Stimulated activated CD8-positive, alpha-beta memory T cell treated with anti-CD3 and anti-CD28 coated beads, Interleukin-12 subunit alpha, Interleukin-12 subunit beta, amount 100 ng/mL, for 1 hour (primary cell): ENCODE measurements around the gene ACTL8.

ENCODE experiments used
- DNase-seq: peaks from one replicate; pipeline ENCODE4 v3.0.0-alpha.2; 2020; ENCODE audit warnings: low read depth

Gene ACTL8

DNA sequence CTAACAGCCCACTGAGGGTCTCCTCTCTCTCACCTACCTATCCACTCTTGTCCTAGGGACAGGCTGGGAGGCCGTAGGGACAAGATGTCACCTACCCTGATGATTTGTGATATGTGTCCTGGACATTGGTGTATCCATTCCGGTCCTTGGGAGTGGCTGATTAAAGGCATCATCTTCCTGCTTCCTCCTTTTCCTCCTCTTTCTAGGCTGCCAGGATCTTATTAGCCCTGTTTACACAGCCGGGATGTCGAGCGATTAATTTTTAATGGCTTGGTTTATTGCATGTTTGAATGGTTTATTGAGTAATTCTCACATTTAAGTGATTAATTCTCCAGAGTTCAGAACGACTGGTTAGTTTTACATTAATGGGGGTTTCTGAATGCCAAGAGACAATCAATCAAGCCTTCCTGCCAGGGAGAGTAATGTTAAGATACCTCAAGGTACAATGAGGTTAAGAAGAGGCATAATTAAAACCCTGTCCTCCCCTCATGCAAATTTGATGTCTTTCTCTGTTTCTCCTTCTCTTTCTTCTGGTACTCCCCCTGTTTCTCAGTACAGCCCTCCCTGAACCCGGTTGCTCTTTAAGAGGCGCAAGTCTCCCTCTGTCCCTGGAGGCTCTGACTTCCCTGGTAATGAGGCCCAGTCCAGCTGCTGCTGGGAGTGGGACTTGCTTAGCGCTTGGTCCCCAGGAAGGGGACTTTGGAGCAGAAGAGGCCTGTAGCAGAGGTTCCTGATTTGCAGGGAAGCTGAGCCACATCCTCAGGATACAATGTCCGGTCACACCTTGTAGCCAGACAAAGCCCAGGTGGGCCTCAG, 50.9 kb downstream of the ACTL8 start:
- DNase-seq: no peak

DNA sequence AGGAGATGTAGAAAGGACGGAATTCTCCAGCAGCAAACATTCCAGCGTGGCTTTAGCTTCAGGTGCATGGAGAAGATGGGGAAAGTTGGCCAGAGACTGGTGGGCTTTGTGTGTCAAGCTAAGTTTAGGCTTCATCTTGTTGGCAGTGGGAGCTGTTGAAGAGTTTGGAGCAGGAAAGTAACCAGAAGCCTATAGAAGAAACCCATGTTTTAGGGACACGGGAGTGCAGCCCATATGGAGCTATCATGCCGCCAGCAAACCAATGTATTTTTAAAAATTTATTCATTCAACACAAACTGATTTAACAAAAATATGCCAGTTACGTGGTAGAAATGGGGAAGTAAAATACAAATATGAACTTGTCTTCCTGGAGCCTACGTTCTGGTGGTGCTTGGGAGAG, 53.7 kb downstream of the ACTL8 start:
- no peak for DNase-seq

DNA sequence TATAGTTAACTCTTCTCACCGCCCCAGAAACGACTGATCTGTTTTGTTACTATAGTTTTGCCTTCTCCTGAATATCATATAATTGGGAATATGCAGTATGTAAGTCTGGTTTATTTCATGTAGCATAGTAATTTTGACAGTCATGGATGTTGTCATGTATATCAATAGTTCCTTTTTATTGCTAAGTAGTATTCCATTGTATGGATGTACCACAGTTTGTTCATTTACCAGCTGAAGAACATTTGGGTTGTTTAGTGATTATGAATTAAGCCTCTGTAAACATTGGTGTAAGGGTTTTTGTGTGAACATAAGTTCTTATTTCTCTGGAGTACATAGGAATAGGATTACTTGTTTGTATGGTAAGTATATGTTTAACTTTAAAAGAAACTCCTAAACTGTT, 55.5 kb downstream of the ACTL8 start:
- DNase-seq: no peak

DNA sequence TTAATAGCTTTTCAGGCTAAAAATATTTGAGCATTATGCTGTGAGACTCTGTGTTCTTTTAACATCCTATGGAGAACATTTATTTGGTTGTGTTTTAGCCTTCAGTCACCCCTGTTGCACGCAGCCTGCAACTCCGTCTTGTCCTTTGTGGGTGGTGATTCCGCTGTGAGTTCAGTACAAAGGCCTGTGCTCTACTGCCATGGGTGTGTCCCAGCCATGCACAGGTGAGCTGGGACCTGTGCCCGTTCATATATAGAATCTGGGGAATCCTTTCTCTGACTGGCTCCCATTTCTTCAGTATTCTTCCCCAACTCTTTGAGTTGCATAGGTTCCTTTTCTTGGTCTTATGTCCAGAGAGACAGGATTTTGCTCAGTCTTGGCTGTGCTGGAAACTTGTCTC, 61.4 kb downstream of the ACTL8 start:
- DNase-seq: no peak

DNA sequence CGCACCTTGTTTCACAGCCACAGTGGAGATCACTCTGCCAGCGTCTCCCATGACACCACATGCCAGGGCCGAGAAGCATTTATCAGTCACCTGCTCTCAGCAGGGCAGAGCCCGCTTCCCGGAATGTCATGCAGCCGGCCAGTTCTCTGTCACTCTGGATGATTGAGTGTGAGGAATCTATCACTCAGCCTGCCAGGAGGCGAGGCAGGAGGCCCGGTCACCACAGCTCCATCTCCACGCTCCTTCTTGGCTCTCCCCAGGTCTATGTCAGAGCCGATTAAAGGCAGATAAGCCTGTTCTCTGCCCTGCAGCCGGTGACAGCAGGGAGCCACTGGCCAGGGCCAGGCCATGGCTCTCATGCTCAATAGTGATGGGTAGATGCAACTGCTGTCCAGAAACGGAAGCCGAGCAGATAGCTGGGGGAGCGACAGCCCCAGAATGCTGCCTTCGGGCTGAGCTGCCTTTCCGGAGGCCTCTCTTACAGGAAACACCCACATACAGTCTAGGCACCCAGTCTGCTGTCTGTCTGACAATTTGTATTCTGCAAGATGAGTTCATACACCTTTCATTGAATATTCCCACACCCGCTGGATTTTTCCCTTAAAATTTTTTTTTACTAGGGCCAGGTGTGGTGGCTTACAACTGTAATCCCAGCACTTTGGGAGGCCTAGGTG, 64.1 kb downstream of the ACTL8 start:
- DNase-seq: no peak

DNA sequence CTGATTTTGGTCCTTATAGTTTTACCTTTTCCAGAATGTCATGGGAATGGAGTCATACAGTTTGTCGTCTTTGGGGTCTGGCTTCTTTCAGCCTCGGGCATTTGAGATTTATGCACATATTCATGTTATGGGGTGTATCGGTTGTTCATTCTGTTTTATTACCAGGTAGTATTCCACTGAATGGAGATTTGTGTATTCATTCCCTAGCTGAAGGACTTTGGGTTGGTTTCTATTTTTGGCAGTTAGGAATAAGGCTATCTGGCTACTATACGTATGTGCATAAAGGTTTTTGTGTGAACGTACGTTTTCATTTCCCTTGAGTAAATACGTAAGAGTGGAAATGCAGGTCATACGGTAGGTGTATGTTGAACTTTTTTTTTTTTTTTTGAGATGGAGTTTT, 65.1 kb downstream of the ACTL8 start:
- no peak for DNase-seq

DNA sequence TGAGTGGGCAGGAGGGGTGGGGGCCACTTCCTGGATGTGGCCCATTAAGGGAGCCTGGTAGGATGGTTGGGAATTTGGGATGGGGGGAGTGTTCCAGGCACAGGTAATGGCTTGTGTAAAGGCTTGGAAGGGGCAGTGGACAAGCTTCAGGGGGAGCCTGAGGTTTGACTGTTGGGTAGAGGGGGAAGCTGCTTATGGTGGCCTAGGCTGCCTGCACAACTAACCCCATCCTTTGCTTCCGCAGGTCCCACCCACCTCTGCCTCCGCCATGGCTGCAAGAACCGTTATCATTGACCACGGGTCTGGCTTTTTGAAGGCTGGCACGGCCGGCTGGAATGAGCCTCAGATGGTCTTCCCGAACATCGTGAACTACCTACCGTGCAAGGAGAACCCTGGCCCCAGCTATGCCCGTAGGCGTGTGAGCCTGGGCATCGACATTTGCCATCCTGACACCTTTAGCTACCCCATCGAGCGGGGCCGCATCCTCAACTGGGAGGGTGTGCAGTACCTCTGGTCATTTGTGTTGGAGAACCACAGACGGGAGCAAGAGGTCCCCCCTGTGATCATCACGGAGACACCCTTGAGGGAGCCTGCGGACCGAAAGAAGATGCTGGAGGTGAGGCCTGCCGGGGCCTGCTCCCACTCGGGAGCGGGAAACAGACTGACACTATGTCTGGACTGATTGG, 67.8 kb downstream of the ACTL8 start:
- DNase-seq: no peak

DNA sequence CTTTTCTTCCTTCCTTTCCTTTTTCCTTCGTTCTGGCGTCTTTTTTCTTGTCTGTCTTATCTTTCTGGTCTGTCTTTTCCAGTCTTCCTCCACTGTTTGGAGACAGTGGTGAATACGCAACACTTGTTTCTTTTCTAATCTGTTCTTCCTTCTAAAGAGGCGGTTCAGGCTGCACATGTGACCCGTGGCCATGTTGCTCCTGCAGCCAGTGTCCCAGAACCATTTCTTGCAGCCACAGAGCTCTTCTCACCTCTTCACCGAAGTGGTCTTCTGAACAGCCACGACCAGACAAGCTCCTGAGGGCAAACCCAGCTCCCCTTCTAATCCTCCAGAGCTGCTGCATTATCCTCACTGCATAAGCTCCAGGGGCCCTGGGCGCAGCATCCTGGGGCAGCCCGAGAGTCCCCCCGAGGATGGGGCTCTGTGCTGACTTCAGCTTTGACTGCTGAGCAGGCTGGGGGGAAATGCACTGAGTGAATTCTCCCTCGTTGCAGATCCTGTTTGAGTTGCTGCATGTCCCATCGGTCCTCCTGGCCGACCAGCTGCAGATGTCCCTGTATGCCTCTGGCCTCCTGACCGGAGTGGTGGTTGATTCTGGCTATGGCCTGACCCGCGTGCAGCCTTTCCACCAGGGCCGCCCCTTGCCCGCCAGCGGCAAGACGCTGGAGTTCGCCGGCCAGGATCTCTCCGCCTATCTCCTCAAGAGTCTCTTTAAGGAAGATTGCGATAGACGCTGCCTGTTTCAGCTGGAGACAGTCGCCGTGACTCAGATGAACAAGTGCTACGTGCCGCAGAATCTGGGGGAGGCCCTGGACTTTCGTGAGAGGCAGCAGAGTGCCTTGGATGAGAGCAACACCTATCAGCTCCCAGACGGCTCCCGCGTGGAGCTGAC, 70.4 kb downstream of the ACTL8 start:
- DNase-seq: no peak

DNA sequence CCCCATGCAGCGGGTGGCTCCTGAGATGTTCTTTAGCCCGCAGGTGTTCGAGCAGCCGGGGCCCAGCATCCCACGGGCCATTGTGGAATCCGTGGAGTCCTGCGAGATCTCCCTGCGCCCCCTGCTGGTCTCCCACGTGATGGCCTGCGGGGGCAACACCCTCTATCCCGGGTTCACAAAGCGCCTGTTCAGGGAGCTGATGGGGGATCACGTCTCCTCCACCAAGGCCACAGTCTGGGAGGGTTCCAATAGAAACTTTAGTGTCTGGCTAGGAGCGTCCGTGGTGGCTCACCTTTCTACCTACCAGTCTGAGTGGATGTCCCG, 71.0 kb downstream of the ACTL8 start:
- no peak for DNase-seq

DNA sequence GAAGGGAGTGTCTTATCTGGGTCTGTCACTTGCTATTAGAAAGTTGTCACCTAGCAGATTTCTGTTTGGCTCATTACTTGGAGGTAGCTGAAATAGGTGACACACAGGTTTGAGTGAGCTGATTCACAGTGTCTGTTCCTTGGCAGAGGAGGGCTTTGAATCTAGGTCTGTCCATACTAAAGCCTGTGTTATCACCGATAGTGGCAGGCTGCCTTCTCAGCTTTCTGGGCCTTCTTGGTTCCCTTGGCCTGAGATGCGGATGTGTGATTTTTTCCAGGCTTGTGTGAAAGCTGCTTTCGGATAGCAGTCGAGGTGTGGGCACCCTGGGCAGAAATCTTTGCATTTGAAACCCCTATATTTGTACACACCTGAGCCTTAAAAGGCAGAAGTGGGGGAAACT, 73.9 kb downstream of the ACTL8 start:
- DNase-seq: no peak

DNA sequence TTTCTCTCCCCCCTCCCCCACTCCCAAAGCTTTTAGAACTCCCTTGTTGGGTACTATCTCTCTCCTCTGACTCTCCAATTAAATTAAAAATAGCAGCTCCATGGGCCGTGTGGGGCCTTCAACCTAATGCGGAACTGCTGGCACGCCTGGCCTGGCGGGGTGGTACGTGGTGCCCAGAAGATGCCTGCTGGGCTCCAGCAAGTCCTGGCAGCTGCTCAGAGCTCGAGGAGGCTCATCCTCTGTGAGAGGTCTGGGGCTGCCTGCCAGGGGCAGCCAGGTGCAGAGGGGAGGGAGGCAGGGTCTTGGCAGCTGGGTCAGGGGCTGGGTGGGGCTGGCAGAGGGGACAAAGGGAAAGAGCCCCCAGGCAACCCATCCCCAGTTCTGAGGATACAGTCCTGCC, 74.4 kb downstream of the ACTL8 start:
- no peak for DNase-seq

DNA sequence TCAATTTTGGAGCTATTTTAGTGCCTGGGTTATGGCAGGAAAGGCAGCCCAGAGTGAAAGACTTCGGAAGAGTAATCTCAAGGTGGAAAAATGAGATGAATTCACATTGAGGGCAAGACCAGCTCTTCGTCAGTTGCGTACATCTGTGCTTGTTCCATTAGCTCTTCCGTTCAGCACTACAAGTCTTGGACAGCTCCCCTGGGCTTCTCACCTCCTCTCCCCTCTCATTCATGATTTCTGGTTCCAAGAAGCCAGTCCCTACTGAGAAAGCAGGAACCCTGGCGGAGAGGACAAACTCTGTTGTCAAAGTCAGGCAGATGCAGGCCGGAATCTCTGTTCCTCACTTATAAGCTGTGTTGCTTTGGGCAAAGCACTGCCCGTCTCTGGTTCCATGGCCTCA, 76.5 kb downstream of the ACTL8 start:
- DNase-seq: no peak

DNA sequence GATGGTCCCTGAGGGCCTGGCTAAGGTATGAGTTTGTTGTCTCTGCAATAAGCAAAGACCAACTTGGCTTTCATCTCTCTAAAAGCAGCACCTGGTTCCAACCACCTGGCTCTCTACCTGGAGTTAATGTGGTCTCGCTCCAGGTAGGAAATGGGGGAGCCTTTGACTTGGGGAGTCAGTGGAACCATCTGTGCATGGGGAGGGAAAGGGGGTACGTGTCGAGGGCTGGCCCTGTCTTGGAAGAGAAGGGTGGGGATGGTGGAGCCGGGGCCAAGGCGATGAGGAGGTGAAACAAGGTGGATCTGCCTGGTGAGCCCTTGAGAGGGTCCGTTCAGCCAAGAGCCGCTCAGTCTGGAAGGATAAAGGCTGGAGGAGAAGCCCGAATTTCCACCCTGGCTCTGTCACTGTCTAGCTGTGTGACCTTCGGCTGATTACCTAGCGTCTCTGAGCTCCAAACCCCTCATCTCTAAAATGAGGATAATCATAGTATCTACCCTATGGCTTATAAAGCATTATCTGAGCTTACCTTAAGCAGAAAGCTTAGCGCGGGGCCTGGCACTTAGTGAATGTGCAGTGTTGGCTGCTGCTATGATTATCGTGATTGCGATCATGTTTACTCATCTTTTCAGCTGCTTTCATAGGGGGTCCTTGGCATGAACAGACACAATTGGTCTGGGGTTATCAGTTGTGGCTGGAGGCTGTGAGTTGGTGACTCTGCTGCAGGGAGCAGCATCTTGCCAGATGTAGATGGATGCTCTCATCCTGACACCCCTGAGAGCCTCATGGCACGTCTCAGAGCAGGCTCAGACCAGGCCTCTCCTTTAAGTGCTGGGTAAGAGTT, 78.7 kb downstream of the ACTL8 start:
- DNase-seq: no peak

DNA sequence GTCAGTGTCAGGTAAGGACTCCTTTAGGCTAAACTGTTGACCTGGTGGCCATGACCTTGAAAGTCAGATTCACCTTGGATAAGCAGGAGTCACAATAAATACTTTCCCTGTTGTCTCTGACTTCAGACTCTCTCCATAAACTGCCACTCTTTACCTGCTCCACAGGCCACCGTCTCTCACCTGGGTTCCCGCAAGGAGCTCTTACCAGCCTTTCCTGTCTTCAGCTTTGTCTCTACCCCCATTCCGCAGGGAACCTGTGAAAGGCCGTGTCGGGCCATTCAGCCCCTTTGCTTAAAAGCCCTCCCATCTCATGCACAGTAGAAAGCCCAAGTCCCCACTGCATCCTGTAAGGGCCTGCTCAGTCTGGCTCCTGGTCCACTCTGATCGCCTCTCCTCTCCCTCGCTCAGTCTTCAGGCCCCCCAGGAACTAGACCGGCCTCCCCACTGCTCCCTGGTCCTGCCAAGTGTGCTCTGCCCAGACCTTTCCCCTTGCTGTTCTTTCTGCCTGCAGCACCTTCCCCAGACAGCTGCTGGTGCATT, 79.5 kb downstream of the ACTL8 start:
- no peak for DNase-seq

DNA sequence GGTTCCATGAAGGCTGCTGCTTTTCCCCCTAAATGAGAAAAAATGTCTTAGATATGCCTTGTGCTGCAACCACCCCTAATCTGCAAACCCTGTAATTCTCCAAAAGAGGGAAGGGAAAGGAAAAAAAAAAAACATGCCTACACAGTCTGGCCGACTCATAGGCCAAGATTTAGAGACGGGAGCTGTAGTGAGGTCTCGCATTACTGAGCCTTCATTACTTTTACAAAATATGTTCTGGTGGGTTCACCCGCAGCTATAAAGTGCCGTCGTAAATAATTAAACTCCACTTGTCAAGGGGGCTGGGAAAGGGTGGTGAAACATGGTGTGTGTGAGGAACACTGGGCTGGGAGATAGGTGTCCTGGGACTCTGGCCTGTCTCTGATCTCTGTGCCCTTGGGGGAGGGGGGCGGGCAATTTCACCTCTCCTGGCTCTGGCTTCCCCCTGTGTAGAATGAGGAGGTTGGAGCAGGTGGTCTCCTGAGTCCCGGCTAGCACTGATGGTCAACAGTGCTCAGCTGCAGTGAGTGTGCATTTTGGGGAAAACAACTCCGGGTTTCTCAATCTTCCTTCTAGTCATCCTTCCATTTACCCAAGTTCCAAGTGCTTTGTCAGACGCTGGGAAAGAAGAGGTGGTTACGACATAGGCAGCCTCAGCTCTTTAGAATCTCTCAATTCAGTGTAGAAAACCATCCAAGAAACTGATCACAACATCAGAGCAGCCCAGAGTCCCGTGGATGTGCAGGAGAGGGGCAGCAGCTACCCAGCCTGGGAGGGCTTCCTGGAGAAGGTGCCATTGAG, 82.3 kb downstream of the ACTL8 start:
- DNase-seq: no peak

DNA sequence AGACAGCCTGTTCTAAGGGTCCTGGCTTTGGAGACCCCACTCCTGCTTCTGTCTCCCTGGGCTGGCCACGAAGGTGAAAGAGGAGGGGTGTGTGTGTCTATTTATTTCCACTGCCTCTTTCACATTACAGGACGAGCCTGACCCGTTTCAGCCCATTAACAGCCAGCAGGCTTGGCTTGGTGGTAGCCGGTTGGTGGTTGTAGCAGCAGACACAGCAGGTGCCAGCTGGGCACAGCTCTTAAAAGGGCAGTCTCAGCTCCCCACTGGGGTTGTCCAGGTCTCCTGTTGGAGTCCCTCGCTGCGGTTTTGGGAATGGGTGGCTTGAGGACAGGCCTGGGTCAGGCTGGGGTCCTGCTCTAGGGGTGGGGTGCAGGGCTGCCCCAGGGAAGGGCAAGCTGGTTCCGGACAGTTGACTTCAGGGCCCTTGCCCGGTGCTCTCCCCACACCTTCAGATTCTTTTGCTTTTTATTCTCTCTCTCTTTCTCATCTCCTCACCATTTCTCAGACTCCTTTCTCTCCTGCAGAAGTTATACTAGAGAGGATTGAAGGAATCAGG, 84.6 kb downstream of the ACTL8 start:
- DNase-seq: no peak

DNA sequence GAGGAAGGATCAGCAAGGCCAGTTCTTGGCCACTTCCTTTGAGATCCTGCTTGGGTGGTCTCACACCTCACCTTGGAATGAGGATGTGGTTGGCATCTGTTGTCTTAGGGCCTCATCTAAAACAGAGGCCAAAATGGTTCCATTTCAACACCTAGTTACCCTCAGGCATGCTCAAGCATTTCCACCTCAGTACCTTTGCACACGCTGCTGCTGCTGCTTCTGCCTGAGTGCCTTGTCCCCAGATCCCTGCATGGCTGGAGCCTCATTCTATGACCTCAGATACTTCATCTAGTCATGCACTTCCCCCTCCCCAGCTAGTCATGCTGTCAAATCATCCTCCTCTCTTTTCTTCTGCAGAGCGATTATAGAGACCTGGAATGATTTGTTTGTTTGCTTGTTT, 86.8 kb downstream of the ACTL8 start:
- no peak for DNase-seq

DNA sequence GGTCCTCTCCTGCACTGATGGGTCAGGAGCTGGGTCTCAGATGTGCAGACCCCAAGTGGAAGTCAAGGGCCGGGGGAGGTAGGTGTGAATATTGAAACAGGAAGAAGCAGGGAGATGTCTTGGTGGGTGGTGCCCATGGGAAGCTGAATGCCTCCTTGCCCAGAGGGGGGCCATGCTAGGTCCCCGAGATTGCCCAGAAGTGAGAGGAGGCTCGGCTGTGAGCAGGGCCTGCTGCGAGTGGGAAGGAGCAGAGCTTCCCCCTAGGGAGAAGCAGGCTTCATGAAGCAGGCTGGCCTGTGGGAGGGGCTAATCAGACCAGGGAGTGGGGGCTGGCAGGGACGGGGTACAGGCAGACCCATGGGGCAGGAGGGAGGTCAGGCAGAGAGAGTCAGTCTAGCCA, 87.6 kb downstream of the ACTL8 start:
- DNase-seq: no peak

DNA sequence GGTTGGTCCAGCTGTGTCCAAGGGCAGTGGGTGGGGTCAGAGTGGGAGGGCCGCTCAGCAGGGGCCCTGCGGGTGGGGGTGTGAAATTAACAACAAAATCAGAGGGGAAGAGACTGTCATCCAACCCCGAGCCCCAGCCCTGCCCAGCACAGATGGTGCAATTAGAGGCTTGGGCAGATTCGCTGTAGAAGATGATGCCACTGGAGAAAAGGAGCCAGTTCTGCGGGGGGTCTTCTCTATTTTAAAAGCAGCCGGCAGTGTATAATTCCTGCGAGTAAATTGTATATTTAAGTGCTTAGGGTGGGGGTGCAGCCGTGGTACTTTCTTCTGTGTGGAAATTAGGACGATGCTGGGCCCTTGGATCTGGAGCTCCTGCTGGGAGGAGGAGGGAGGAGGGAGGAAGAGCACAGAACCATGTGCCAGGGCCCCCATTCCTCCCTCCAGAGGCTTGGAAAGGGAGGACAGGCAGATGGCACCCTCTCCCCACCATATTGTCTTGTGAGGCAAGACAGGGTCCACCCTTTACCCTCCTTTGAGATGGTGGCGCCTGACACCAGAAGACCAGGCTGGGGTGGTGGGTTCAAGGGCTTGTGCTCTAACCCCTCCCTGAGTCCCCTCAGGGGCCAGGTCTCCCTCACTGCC, 89.2 kb downstream of the ACTL8 start:
- DNase-seq: no peak

DNA sequence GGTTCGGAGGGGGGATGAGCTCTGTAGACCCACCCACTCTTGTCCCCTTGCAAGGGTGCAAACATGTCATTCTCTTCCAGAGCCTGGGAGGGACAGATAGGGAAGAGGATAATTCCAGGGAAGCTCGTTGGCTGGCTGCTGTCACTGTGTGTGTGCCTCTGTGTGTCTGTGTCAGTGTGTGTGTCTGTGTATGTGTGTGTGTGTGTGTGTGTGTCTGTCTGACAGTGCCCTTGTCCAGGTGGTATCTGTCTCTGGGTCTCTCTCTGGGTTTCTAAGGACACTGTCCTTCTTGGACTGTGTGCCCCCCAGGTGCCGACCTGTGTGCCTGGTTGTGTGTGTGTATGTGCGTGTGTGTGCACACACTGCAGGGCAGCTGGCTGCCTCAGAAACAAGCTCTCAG, 90.5 kb downstream of the ACTL8 start:
- DNase-seq: no peak
